IPS DF 4.7 (cell line): Measurements from ENCODE around the gene PNLIPRP1.

Experiments used
- DNase-seq: peaks from one replicate; pipeline ENCODE4 v3.0.0-alpha.2; 2013; ENCODE audit warnings: low spot score; ENCODE audit errors: extremely low read depth

The PNLIPRP1 gene

GRCh38 chr10:116599991-116600390 lies 9.2 kb downstream of the PNLIPRP1 start:
- no peak for DNase-seq

GRCh38 chr10:116602648-116603400 lies 12.1 kb downstream of the PNLIPRP1 start:
- no peak for DNase-seq

DNA sequence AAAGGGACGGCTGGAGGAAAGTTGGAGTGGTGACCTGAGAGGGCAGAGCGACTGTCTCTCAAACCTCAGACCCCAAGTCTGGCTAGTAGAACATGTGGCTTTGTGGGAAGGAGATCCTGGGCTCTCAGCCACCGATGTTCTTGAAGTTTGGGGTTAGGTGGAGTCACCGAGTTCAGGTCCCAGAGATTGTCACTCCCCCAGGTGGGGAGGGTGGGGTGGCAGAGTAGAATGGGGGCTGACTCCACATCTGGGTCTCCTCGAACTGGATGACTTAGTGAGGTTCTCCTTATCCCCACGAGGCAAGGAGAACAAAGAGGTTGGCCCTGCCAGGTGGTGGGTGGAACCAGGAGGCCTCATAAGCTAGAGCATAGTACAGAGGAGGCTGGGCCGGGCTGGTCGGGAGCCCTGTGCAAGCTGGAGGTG lies 15.3 kb downstream of the PNLIPRP1 start:
- DNase-seq, result no peak

DNA sequence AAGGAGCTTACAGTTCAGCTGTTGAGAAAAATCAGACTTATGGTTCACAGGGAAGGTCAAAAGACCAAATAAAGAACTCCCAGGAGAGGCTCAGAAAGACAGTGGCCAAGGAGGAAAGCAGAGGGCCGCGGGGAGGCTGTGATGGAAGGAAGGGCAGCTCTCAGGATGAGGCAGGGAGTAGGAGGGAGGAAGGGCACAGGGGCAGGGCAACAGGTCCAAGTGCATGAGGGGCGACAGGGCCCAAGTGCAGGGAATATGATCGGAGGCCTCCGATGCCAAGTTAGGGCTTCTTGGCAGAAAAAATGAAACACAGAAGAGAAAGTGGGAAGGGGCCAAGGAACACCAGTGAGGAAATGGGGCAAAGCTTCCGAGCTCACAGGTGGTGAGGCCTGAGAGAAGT lies 16.6 kb downstream of the PNLIPRP1 start:
- no peak for DNase-seq

- no peak for DNase-seq
These were observed 18.2 kb downstream of the PNLIPRP1 start for GRCh38 chr10:116608686-116609594.

DNA sequence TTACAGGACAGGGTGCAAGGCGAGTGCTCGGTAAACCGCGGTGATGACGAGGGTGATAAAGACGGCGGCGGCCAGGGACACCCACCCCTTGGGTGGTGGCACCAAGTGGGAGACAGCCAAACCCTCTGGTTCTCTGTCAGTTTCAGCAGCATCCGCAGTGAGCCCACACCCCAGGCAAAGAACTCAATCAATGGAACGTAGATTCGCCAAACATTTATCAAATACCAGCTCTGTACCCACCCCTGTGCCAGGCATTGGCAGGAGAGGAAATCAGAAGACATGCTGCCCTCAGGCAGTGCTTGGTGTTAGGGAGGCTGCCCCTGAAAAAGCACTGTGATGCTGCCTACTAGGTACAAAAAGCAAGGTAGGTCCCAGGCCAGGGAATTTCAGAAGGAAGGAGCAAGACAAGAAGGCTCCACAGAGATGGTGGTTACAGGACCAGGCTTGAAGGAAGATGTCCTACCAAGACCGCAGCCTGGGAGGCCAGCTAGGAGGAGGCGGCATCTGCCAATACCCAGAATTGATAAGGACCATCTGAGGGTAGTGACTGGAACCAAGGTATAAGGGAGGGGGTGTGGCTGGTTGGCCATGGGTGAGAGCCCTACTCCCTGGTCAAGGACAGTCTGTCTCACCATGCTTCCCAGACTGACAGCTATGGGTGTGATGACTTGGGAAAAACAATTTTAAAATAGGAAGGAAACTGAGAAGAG lies 19.8 kb downstream of the PNLIPRP1 start:
- DNase-seq, result no peak

DNA sequence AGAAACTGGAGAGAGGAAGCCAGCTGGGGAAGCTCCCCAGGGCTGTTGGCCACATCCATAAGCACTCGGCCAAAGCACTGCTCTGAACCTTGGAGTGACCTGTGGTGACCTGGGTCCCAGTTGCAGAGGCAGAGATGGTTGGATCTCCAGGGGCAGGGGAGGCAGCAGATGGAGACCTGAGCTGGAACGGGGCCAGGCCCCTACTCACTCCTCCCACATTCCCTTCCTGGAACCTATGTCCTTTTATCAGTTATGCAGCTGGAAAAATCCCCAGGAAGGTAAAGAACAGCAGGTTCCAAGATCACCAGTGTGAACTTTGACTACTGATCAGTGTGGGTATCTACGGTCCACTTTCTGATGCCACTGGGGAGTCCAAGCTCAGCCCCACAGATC lies 20.4 kb downstream of the PNLIPRP1 start:
- no peak for DNase-seq

DNA sequence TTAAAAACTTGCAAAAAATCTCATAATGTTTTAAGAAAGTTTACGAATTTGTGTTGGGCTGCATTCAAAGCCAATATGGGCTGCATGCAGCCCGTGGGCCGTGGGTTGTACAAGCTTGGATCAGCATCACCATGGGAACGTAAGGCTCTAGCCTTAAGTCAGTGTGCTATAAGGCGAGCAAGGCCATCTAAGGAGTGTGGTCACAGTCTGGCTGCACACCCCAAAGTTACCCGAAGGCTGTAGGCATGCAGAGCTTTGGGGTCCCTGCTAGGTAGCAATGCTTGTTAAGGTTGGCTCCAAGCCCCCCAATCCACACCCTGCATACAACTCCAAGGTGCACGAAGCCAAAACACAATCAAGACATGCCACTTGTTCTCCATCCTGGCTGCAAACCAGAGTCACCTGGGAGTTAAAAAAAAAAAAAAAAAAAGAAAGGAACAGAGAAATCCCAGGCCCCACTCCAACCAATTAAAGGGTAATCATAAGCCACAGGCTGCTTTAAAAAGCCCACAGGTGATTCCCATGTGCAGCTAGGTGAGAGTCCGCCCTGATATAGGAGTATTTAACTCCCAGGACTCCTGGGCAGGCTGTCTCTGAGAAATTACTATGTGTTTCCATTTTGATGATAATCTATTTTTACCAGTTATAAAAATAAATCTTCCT lies 21.5 kb downstream of the PNLIPRP1 start:
- no peak for DNase-seq

DNA sequence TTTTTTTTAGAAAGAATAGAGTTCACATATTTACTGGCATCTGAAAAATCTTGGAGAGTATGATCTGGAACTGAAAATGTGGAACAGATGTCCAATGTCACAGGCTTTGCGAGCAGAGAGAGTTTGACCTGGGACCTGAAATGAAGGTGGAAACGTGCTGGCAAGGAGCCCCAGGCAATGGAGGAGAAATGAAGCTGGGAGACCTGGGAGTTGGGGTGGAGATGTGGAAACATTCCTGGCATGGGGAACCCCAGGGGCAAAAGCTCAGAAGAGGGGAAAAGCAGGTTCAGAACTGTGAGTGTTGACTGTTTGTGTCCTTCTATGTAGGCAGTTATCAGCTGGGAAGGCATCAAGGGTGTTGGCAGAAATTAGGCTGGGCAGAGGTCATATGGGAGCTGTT lies 22.7 kb downstream of the PNLIPRP1 start:
- DNase-seq, result no peak

- DNase-seq, result no peak
These were observed 24.0 kb downstream of the PNLIPRP1 start for GRCh38 chr10:116614796-116615195.

- DNase-seq, result no peak
These were observed 24.5 kb downstream of the PNLIPRP1 start for GRCh38 chr10:116615199-116615776.

DNA sequence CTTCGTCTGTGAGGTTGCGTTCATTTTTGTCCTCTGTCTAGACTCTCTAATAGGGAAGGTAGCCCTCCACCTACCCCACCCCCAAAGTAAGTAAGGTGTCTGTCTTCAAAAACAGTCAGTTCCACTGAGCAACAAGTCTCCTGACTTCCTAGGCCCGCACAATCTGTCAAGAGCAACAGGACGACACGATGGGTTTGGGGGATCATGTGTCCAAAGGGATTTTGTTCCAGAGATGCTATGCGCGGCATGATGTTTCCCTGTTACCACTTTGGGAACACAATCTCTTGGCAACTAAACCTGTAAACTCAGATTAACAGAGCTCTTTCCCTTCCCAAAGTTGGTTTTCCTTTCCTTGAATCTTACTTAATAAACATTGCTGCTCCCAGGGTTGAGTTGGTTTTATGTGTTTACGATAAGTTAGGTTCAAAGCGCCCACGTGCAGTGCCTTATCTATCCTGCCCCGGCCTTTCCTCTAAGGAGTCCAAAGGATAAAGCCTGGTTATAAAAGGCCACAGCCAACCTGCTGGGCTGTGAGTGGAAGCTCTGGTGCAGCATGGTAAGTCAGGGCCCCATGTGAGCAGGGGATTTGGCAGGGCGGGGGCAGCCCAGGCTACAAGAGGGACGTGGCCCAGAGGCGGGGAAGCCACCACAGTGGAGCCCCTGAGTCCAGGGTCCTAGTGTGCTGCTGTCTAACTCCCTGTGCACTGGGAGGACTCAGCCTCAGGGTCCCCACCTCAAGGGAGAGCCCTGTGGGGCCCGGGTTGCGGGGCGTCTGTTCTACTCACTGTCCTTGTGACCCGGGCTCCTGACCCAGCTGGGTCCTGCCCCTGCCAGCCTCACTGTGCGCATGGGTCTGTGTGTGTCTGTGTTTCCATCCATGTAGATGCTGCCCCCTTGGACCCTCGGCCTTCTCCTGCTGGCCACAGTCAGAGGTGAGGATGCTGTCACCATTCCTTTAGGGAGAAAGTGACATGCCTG lies 30.0 kb downstream of the PNLIPRP1 start, which contains the start of gene PNLIPRP2:
Gene PNLIPRP2 (plus strand): TSS at position 531 of the 978 bp plus-strand sequence.
- DNase-seq, result no peak

GRCh38 chr10:116621476-116621875 lies 30.7 kb downstream of the PNLIPRP1 start:
- no peak for DNase-seq

GRCh38 chr10:116621934-116622655 lies 31.3 kb downstream of the PNLIPRP1 start:
- DNase-seq, result no peak

DNA sequence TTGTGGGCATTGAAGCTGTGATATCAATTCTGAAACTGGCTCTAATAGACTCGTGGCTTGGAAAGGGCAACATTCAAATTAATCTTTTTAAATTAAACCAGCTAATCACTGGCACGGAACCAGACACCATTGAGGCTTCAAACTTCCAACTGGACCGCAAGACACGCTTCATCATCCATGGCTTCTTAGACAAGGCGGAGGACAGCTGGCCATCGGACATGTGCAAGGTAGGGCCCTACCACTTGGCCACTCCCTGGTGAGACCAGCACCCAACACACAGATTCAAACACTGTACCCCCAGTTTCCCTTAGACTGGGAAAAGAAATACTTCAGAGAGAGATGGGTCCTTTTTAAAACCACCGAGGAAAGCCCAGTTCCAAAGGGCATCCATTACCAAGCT lies 35.1 kb downstream of the PNLIPRP1 start:
- no peak for DNase-seq

DNA sequence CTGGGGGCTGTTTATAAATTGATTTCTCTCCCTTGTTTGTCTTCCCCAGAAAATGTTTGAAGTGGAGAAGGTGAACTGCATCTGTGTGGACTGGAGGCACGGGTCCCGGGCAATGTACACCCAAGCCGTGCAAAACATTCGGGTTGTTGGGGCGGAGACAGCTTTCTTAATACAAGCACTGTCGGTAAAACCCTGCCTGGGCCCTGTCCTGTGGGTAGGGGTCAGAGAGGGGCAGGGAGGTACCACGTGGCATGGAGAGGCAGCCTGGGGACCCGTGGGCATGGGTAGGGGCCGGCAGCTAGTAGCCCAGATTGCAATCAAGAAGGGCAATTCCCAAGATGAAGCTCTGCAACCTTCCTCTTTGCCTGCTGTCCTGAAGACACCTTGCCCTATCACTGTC lies 36.1 kb downstream of the PNLIPRP1 start:
- DNase-seq, result no peak

GRCh38 chr10:116627386-116627933 lies 36.7 kb downstream of the PNLIPRP1 start:
- DNase-seq, result no peak

- no peak for DNase-seq
These were observed 38.6 kb downstream of the PNLIPRP1 start for GRCh38 chr10:116629340-116629739.

- DNase-seq, result no peak
These were observed 39.3 kb downstream of the PNLIPRP1 start for GRCh38 chr10:116630020-116630419.
